Neuronal stem cell (in vitro differentiated cells): ENCODE results near the gene YTHDC2.

Experiments used
- DNase-seq: peaks from one replicate; pipeline ENCODE4 v3.0.0-alpha.2; 2013; ENCODE audit warnings: low spot score
- H2AFZ ChIP-seq: one replicate; pipeline ENCODE4 v1.6.1; 2013; ENCODE audit warnings: mild to moderate bottlenecking, low read length, inconsistent platforms
- H2AK5ac ChIP-seq: 2 replicates; pipeline ENCODE4 v1.6.1; 2013; ENCODE audit warnings: low read depth, mild to moderate bottlenecking, inconsistent platforms, low read length, moderate library complexity, mixed read lengths
- H2BK120ac ChIP-seq: 2 replicates; pipeline ENCODE4 v1.6.1; 2013; ENCODE audit warnings: low read depth, mild to moderate bottlenecking, inconsistent platforms, low read length, moderate library complexity, mixed read lengths
- H2BK12ac ChIP-seq: one replicate; pipeline ENCODE4 v1.6.1; 2013; ENCODE audit warnings: low read length, inconsistent platforms
- H2BK15ac ChIP-seq: 2 replicates; pipeline ENCODE4 v1.6.1; 2013; ENCODE audit warnings: mild to moderate bottlenecking, low read length, inconsistent platforms, mixed read lengths
- H2BK5ac ChIP-seq: one replicate; pipeline ENCODE4 v1.6.1; 2013; ENCODE audit warnings: inconsistent platforms, mild to moderate bottlenecking, low read length, moderate library complexity
- H3K14ac ChIP-seq: one replicate; pipeline ENCODE4 v1.6.1; 2013; ENCODE audit warnings: low read length, inconsistent platforms
- H3K18ac ChIP-seq: 2 replicates; pipeline ENCODE4 v1.6.1; 2013; ENCODE audit warnings: low read length, inconsistent platforms
- H3K23ac ChIP-seq: 2 replicates; pipeline ENCODE4 v1.6.1; 2013; ENCODE audit warnings: low read depth, mild to moderate bottlenecking, mixed read lengths, low read length, inconsistent platforms; ENCODE audit not compliant: poor library complexity
- H3K27ac ChIP-seq: replicated peaks from 3 replicates; pipeline ENCODE4 v1.5.1; 2013; ENCODE audit warnings: low read length, inconsistent platforms
- H3K27me3 ChIP-seq, 3 experiments: 2 replicates each; pipeline ENCODE4 v1.6.1; 2013; ENCODE audit warnings: low read length in 3 of 3, mild to moderate bottlenecking in 2 of 3, inconsistent platforms in 1 of 3, low read depth in 1 of 3, mixed read lengths in 1 of 3, moderate library complexity in 1 of 3; ENCODE audit not compliant: control insufficient read depth in 3 of 3, insufficient read depth in 3 of 3
- H3K36me3 ChIP-seq, 2 donors: replicated peaks in 1 of 2; 2 replicates each; pipeline ENCODE4 v1.6.1; 2013; ENCODE audit warnings: low read length in 2 of 2; ENCODE audit not compliant: control insufficient read depth in 2 of 2, insufficient read depth in 2 of 2
- H3K4ac ChIP-seq: 2 replicates; pipeline ENCODE4 v1.6.1; 2013; ENCODE audit warnings: inconsistent platforms, mild to moderate bottlenecking, low read length, moderate library complexity
- H3K4me1 ChIP-seq, 2 donors: 1 replicate in 1 of 2; 2 replicates in 1 of 2; pipeline ENCODE4 v1.6.1; 2013; ENCODE audit warnings: low read length in 2 of 2, low read depth in 1 of 2; ENCODE audit not compliant: control insufficient read depth in 2 of 2, insufficient read depth in 1 of 2
- H3K4me2 ChIP-seq: one replicate; pipeline ENCODE4 v1.6.1; 2013; ENCODE audit warnings: mild to moderate bottlenecking, low read length, inconsistent platforms; ENCODE audit not compliant: insufficient read depth, poor library complexity, severe bottlenecking
- H3K4me3 ChIP-seq, 2 donors: 2 replicates each; pipeline ENCODE4 v1.5.1; 2013; ENCODE audit warnings: low read length in 2 of 2, mild to moderate bottlenecking in 2 of 2, inconsistent platforms in 1 of 2, moderate library complexity in 1 of 2
- H3K79me1 ChIP-seq: one replicate; pipeline ENCODE4 v1.6.1; 2013; ENCODE audit warnings: low read depth, mild to moderate bottlenecking, inconsistent platforms, low read length, moderate library complexity
- H3K9ac ChIP-seq: one replicate; pipeline ENCODE4 v1.6.1; 2013; ENCODE audit warnings: mild to moderate bottlenecking, low read depth, low read length, inconsistent platforms; ENCODE audit not compliant: poor library complexity
- H3K9me3 ChIP-seq, 2 donors: replicated peaks in 1 of 2; 2 replicates each; pipeline versions ENCODE3 to v1.6.1; 2013; ENCODE audit warnings: low read length in 2 of 2, mild to moderate bottlenecking in 2 of 2, inconsistent platforms in 1 of 2, low read depth in 1 of 2, mixed read lengths in 1 of 2, moderate library complexity in 1 of 2; ENCODE audit not compliant: control insufficient read depth in 2 of 2, insufficient read depth in 1 of 2
- H4K8ac ChIP-seq: one replicate; pipeline ENCODE4 v1.6.1; 2013; ENCODE audit warnings: low read depth, mild to moderate bottlenecking, inconsistent platforms, low read length, moderate library complexity
- H4K91ac ChIP-seq: one replicate; pipeline ENCODE4 v1.6.1; 2013; ENCODE audit warnings: low read length, low read depth, mild to moderate bottlenecking, inconsistent platforms; ENCODE audit not compliant: poor library complexity
- WGBS, 2 donors: extraction: QIAGEN DNeasy Blood & Tissue Kit; methylation state at CpG; one replicate each; pipeline ENCODE4 v1.1.7; 2013; ENCODE audit warnings: missing lambda C conversion rate in 2 of 2, mixed read lengths in 1 of 2; ENCODE audit not compliant: insufficient read length in 2 of 2, insufficient replicate concordance in 1 of 2; ENCODE audit errors: extremely low coverage in 2 of 2; 5-methylcytosine and 5-hydroxymethylcytosine counted together

YTHDC2 gene

DNA sequence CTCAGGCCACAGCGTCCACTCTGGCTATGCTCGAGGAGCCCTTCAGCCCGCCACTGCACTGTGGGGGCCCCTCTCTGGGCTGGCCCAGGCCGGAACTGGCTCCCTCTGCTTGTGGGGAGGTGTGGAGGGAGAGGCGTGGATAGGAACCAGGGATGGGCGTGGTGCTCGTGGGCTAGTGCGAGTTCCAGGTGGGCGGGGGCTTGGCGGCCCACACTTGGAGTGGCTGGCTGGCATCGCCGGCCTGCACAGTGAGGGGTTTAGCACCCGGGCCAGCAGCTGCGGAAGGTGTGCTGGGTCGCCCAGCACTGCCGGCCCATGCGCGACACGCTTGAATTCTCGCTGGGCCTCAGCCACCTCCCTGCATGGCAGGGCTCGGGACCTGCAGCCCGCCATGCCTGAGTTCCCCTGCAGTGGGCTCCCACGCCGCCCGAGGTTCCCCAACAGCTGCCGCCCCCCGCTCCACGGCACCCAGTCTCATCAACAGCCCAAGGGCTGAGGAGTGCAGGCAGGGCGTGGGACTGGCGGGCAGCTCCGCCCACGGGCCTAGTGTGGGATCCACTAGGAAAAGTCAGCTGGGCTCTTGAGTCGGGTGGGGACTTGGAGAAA lies 103.8 kb downstream of the YTHDC2 start:
- Histone ChIP-seq H4K8ac (no peak overlapping the region), H3K79me1 (no peaks in the 10 kb centered on the region), H3K9me3 (no peaks in the 10 kb centered on the region), H3K23ac (no peak overlapping the region), H3K9ac (peak overlapping the region; percentile 36), H2AFZ (no peak overlapping the region), H3K18ac (peak overlapping the region; percentile 84), H3K27me3 (peaks cover 0 to 7% (median 0%) of the 10 kb centered on the region in 3 experiments), H3K4me2 (no peak overlapping the region), H2BK5ac (no peak overlapping the region), H2BK12ac (no peak overlapping the region), H3K36me3 (no peaks in the 10 kb centered on the region), H3K4me3 (no peak overlapping the region), H3K14ac (peak overlapping the region; percentile 78), H2BK120ac (no peak overlapping the region), H3K4ac (no peak overlapping the region), H3K27ac (no peak overlapping the region), H2BK15ac (no peak overlapping the region), H4K91ac (no peak overlapping the region), H3K4me1 (no peaks in the 10 kb centered on the region), H2AK5ac (no peak overlapping the region)
- DNase-seq: no peak
- WGBS, 2 donors: no CpG with 5 or more reads among the region's 33 CpGs

DNA sequence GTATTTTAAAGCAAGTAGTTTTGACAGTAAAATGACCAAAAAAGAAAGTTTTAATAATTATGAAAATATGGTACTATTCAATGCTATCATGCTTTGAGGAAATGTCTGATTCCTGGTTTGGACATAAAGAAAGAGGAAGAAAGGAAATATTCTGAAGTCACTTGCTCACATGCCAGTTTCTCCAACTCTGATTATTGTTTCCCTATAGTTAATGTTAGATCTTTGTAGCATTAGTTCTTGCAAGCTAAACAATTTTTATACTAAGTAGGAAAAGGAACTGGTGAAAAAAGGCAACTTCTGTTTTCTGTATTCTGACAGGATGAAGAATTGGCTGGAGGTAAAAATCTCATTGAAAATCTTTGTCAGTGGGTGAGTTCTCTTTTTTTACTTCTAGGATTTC lies 119.5 kb downstream of the YTHDC2 start:
- H2AK5ac ChIP-seq: no peak overlapping the region
- no peaks in the 10 kb centered on the region for H3K79me1 ChIP-seq
- no peaks in the 10 kb centered on the region for H3K4me1 ChIP-seq
- H2BK120ac ChIP-seq: no peak overlapping the region
- peaks cover 0 to 2% of the 10 kb centered on the region in 2 donors for H3K9me3 ChIP-seq
- H2BK12ac ChIP-seq: no peak overlapping the region
- no peak overlapping the region for H3K4me3 ChIP-seq
- no peaks in the 10 kb centered on the region for H3K36me3 ChIP-seq
- H3K27ac ChIP-seq: no peak overlapping the region
- no peak overlapping the region for H3K9ac ChIP-seq
- H3K23ac ChIP-seq: no peak overlapping the region
- DNase-seq: no peak
- no peak overlapping the region for H4K91ac ChIP-seq
- no peak overlapping the region for H2BK5ac ChIP-seq
- H4K8ac ChIP-seq: no peak overlapping the region
- no peak overlapping the region for H2BK15ac ChIP-seq
- H3K27me3 ChIP-seq: no peaks in the 10 kb centered on the region
- no peak overlapping the region for H3K18ac ChIP-seq
- no peak overlapping the region for H3K14ac ChIP-seq
- no peak overlapping the region for H3K4ac ChIP-seq
- H3K4me2 ChIP-seq: no peak overlapping the region
- H2AFZ ChIP-seq: no peak overlapping the region

DNA sequence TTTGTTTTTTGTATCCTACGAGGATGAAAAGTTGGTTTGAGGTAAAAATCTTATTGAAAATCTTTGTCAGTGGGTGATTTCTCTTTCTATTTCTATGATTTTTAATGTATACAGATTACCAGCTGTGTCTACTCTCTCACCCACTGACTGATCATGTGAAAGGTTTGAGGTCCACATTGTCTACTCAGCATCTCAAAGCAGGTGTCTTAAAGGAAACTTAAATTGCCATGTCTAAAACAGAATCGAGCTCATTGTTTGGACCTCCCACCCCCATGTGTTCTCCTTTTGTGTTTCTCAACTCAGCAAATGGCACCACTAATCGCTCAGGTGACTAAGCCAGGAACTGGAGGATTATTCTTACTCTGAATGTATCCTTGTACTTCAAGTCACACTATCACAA lies 121.5 kb downstream of the YTHDC2 start:
- H2AFZ ChIP-seq: no peak overlapping the region
- no peak overlapping the region for H3K23ac ChIP-seq
- H3K27me3 ChIP-seq: no peaks in the 10 kb centered on the region
- H3K9me3 ChIP-seq: peaks cover 0 to 2% of the 10 kb centered on the region in 2 donors
- no peak overlapping the region for H2BK5ac ChIP-seq
- no peak overlapping the region for H2BK12ac ChIP-seq
- no peak overlapping the region for H3K27ac ChIP-seq
- no peak overlapping the region for H3K4me3 ChIP-seq
- no peak overlapping the region for H3K18ac ChIP-seq
- H3K36me3 ChIP-seq: no peaks in the 10 kb centered on the region
- no peak overlapping the region for H4K8ac ChIP-seq
- H3K4ac ChIP-seq: no peak overlapping the region
- DNase-seq: no peak
- no peaks in the 10 kb centered on the region for H3K79me1 ChIP-seq
- no peak overlapping the region for H2BK15ac ChIP-seq
- no peak overlapping the region for H3K14ac ChIP-seq
- no peak overlapping the region for H2AK5ac ChIP-seq
- no peak overlapping the region for H3K4me2 ChIP-seq
- H3K9ac ChIP-seq: no peak overlapping the region
- no peak overlapping the region for H2BK120ac ChIP-seq
- no peaks in the 10 kb centered on the region for H3K4me1 ChIP-seq
- H4K91ac ChIP-seq: no peak overlapping the region
- WGBS, 2 donors: 100% methylated on average over 1 of the region's 3 CpGs; no CpG with 5 or more reads in 1 of the 2 donors

DNA sequence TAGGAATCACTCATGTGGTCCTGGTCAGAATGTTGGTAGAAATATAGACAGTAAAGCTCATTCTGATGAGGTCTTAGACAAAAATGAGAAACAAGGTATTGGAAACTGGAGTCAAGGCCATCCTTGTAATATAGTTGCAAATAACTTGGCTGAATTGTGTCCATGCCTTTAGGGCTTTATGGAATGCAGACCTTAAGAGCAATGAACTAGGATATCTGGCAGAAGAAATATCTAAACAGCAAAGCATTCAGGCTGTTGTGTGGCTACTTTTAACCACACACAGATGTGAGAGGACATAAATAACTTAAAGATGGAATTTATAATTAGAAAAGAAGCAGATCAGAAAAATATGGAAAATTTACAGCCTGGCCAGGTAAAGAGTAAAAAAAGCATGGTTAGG lies 128.2 kb downstream of the YTHDC2 start:
- H2AFZ ChIP-seq: no peak overlapping the region
- no peak overlapping the region for H3K4me3 ChIP-seq
- H3K18ac ChIP-seq: no peak overlapping the region
- H3K27me3 ChIP-seq: no peaks in the 10 kb centered on the region
- no peak overlapping the region for H2BK5ac ChIP-seq
- H4K91ac ChIP-seq: no peak overlapping the region
- no peak overlapping the region for H2BK12ac ChIP-seq
- H4K8ac ChIP-seq: no peak overlapping the region
- no peaks in the 10 kb centered on the region for H3K79me1 ChIP-seq
- H2BK120ac ChIP-seq: no peak overlapping the region
- no peak overlapping the region for H3K9ac ChIP-seq
- no peak overlapping the region for H3K14ac ChIP-seq
- H3K27ac ChIP-seq: no peak overlapping the region
- no peak overlapping the region for H3K4ac ChIP-seq
- DNase-seq: no peak
- no peak overlapping the region for H2AK5ac ChIP-seq
- H2BK15ac ChIP-seq: no peak overlapping the region
- H3K9me3 ChIP-seq: peaks cover 0 to 6% of the 10 kb centered on the region in 2 donors
- H3K36me3 ChIP-seq: no peaks in the 10 kb centered on the region
- no peak overlapping the region for H3K23ac ChIP-seq
- H3K4me1 ChIP-seq: no peaks in the 10 kb centered on the region
- no peak overlapping the region for H3K4me2 ChIP-seq
